ENCODE data around the gene CATSPERD.
"Not testable (repeated sequence)": the region's sequence is repeated elsewhere in the genome, so short reads cannot be mapped to it uniquely, and the experiment has no call there.

The CATSPERD gene

DNA sequence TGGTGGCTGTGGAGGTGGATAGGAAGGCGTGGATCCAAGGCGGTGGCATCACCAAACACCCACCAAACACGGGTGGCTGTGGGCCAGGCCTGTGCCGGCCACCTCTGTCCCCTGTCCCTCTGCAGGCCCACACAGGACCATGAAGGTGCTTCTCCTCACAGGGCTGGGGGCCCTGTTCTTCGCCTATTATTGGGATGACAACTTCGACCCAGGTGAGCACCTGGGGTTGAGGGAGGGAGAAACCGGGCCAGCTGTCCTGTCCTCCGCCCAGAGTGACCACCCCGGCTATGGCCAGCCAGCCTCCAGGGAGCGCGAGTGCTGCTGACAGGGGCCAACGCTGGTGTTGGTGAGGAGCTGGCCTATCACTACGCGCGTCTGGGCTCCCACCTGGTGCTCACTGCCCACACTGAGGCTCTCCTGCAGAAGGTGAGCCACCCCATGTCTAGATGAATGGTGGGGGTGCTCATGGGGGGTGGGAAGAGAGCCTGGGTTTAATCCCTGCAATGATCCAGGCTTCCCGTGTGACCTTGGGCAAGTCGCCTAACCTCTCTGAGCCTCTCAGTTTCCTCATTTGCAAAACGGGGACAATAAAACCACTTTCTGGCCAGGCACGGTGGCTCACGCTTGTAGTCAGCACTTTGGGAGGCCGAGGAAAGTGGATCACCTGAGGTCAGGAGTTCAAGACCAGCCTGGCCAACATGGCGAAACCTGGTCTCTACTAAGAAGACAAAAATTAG is 35.6 kb upstream of the CATSPERD start:
- DNase-seq (ENCODE audit: low read depth): no peak

DNA sequence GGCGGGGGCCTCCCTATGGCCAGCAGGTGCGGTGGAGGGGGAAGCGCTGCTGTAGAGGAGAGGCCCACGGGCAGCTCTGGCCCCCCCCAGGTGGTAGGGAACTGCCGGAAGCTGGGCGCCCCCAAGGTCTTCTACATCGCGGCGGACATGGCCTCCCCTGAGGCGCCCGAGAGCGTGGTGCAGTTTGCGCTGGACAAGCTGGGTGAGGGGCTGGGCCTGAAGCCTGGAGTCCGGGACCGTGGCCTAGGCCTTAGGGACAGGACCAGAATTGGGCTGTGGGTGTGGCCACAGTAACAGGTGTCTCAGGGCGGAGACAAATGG is 34.2 kb upstream of the CATSPERD start:
- DNase-seq (ENCODE audit: low read depth): no peak

GRCh38 chr19:5686647-5687359 is 33.6 kb upstream of the CATSPERD start:
- peak; percentile 52 for DNase-seq (ENCODE audit: low read depth)

- no peak for DNase-seq (ENCODE audit: low read depth)
Measured at GRCh38 chr19:5687360-5688198, 32.9 kb upstream of the CATSPERD start.

DNA sequence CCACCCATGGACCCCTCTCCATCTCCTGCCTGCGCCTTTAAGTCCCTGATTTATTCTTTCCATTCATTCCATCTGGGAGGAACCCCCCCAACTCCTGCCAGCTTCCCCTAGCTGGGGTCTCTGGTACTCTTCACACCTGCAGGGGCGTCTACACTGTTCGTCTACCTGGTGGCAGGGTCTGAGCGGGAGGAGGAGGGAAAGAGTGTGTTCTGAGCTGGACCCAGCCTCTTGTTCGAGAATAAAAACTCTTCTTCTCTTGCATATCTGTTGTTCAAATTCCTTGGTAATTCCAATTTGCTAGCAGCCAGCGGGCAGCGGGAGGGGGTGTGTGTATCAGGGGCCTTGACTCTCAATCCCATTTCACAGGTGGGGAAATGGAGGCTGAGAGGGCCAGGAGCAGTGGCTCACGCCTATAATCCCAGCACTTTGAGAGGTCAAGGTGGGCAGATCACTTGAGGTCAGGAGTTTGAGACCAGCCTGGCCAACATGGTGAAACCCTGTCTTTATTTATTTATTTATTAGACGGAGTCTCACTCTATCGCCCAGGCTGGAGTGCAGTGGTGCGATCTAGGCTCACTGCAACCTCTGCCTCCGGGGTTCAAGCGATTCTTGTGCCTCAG is 32.1 kb upstream of the CATSPERD start:
- DNase-seq (ENCODE audit: low read depth): not testable (repeated sequence)

DNA sequence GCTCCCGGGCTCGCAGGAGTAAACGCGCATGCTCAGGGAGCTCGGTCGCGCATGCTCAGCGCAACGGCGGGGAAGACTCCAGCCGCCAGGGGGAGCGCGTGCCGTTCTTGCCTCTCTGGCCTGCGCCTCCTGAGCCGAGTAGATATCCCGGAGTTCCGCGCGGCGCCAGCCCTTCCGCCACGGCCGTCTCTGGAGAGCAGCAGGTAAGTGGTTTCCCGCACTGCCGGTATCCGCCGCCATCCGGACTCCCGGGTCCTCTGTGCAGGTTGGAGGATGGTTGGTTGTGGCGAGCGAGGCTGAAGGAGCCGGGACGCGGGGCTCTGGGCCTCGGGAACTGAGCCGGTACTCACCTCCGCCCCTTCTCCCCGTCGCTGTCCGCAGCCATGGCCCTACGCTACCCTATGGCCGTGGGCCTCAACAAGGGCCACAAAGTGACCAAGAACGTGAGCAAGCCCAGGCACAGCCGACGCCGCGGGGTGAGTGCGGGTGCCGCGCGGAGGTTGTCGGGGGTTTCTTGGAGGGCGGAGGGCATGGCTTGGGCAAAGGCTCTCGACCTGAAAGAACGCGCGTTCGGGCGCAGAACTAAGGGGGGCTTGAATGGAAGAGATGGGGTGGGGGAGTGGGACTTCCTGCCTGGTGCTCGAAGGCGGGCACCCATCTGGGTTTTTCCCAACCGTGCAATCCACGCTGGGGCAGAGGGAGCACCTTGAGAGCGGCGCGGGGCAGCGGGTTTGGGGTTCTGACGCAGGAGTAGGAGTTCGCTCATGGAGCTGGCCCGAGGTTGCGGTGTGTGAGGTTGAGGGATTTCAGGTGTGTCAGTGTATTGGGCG is 30.1 kb upstream of the CATSPERD start, which contains the start of gene RPL36:
TSS of gene RPL36 (plus strand) at position 171 of the 830 bp plus-strand sequence. CDS start at position 384, 213 bp downstream.
- DNase-seq (ENCODE audit: low read depth): peak; percentile 77

GRCh38 chr19:5690955-5691821 is 29.2 kb upstream of the CATSPERD start:
- no peak for DNase-seq (ENCODE audit: low read depth)

GRCh38 chr19:5691822-5692722 is 28.4 kb upstream of the CATSPERD start:
- no peak for DNase-seq (ENCODE audit: low read depth)

DNA sequence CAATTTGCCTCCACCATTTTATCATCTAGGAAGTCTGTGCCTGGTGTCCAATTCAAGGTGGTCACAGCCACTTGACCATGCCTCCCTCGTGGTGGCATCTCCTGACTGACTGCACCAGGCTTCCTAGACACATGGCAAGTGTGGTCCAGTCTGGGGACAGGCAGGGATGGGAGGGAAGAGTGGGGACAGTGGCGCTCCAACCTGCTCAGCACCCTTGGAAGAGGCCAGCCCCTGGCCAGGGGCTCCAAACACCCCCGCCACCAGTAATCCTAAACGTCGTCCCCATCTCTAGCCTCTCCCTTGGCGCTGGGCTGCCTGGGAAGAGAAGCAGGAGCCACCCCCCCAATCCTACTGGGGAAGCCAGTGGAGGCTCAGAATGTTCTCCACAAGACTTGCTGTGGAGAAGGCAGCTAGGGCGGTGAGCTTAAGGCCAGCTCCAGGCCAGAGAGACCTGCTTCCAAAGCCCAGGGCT is 27.7 kb upstream of the CATSPERD start:
- DNase-seq (ENCODE audit: low read depth): no peak

- DNase-seq (ENCODE audit: low read depth): no peak
Measured at GRCh38 chr19:5693195-5694166, 27.0 kb upstream of the CATSPERD start.

- DNase-seq (ENCODE audit: low read depth): no peak
Measured at GRCh38 chr19:5694167-5694955, 26.1 kb upstream of the CATSPERD start.

GRCh38 chr19:5694956-5695648 is 25.3 kb upstream of the CATSPERD start:
- no peak for DNase-seq (ENCODE audit: low read depth)

GRCh38 chr19:5695649-5696195 is 24.7 kb upstream of the CATSPERD start:
- no peak for DNase-seq (ENCODE audit: low read depth)

DNA sequence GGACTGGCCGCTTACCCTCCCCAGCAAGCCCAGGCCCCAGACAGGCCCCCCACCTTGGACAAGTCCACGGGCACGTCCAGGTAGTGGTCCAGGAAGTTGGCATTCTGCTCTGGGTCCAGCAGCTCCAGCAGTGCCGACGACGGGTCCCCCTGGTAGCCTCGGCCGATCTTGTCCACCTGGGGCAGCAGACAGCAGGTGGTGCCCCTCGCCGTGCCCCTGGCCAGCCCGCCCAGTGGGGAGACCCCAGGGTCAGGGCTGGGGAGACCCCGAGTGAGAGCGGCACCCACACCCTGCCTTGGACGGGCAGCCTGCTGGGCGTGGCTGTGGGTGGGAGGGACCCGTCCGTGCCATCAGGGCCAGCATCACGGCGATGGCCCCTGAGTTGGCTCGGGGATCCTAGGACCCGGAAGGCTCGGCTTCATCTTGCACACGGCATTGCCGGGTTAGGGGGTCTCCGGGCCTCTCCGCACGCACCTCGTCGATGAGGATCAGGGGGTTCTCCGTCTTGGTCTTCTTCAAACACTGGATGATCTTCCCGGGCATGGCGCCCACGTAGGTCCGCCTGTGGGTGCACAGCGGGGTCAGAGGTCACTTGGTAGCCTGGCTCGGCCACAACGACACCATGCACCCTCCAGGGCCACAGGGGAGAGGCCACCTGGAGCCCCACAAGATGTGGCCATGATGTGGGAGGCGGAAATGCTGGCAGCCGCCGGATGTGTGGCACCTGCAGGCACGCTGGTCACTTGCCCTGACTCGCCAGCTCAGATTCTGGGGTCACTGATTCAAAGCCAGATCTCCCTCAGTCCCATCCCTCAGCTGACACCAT is 24.0 kb upstream of the CATSPERD start:
- DNase-seq (ENCODE audit: low read depth): no peak

Data from non-pigmented ciliary epithelial cell (primary cell).